Cerebellar cortex (tissue), 1 donor: ENCODE measurements around the gene LPIN1.

Source experiments
- DNase-seq: peaks from one replicate; pipeline ENCODE4 v3.0.0-alpha.2; 2015; ENCODE audit warnings: low spot score

LPIN1 gene

GRCh38 chr2:11784747-11785610 lies 38.5 kb downstream of the LPIN1 start:
- DNase-seq = peak; percentile 38

- no peak for DNase-seq
Observed at GRCh38 chr2:11785611-11785940, 39.1 kb downstream of the LPIN1 start.

- no peak for DNase-seq
Observed at GRCh38 chr2:11786191-11786590, 39.8 kb downstream of the LPIN1 start.

- DNase-seq = no peak
Observed at GRCh38 chr2:11786592-11786991, 40.2 kb downstream of the LPIN1 start.

- DNase-seq = no peak
Observed at GRCh38 chr2:11787991-11788390, 41.6 kb downstream of the LPIN1 start.

- no peak for DNase-seq
Observed at GRCh38 chr2:11788461-11789124, 42.2 kb downstream of the LPIN1 start.

GRCh38 chr2:11789243-11789642 lies 42.8 kb downstream of the LPIN1 start:
- DNase-seq = no peak

GRCh38 chr2:11790228-11790627 lies 43.8 kb downstream of the LPIN1 start:
- DNase-seq = peak; percentile 17

GRCh38 chr2:11795590-11795989 lies 49.2 kb downstream of the LPIN1 start:
- DNase-seq = no peak

GRCh38 chr2:11796190-11797171 lies 50.0 kb downstream of the LPIN1 start:
- peak; percentile 45 for DNase-seq

- no peak for DNase-seq
Observed at GRCh38 chr2:11797846-11798245, 51.4 kb downstream of the LPIN1 start.

GRCh38 chr2:11798701-11799435 lies 52.4 kb downstream of the LPIN1 start:
- no peak for DNase-seq

- no peak for DNase-seq
Observed at GRCh38 chr2:11799826-11800225, 53.4 kb downstream of the LPIN1 start.

GRCh38 chr2:11802782-11803191 lies 56.4 kb downstream of the LPIN1 start:
- DNase-seq = no peak

- no peak for DNase-seq
Observed at GRCh38 chr2:11805024-11805423, 58.6 kb downstream of the LPIN1 start.

GRCh38 chr2:11805920-11806319 lies 59.5 kb downstream of the LPIN1 start:
- DNase-seq = no peak

GRCh38 chr2:11807156-11808015 lies 61.0 kb downstream of the LPIN1 start:
- no peak for DNase-seq

- no peak for DNase-seq
Observed at GRCh38 chr2:11808016-11808400, 61.6 kb downstream of the LPIN1 start.

GRCh38 chr2:11809586-11810236 lies 63.3 kb downstream of the LPIN1 start:
- DNase-seq = no peak
